Omental fat pad (tissue), 4 donors: ENCODE data around the gene TMUB2. TPM values are rescaled to one million over a fixed set of nuclear protein-coding genes. Genes with fewer than 3 reads are reported as not detected.

Source experiments
- ATAC-seq: fragments of 150-250 bp; one replicate; pipeline ENCODE4 v1.9.1; 2016; ENCODE audit warnings: mild to moderate bottlenecking, moderate library complexity; ENCODE audit not compliant: low FRiP score
- DNase-seq: peaks from one replicate; pipeline ENCODE4 v3.0.0-alpha.2; 2019; ENCODE audit warnings: low spot score
- total RNA-seq, 4 donors: library from RNA; depleted of rRNA; stranded (reverse); fragments of >200 nt; gene quantifications; one replicate each; pipeline ENCODE4 v1.1.0, GENCODE V29; 2016
- TF ChIP-seq, protein P1 (sequence below), 3 donors: fragments of 450-650 bp; IDR thresholded peaks; one replicate each; pipeline ENCODE4 v1.5.1; 2016 to 2017; ENCODE audit warnings: antibody characterized with exemption in 3 of 3, mild to moderate bottlenecking in 3 of 3, moderate library complexity in 2 of 3

Gene TMUB2
- total RNA-seq, 4 donors from 2014 or later, result 31.7 to 41.2 (median 35.8) TPM

DNA sequence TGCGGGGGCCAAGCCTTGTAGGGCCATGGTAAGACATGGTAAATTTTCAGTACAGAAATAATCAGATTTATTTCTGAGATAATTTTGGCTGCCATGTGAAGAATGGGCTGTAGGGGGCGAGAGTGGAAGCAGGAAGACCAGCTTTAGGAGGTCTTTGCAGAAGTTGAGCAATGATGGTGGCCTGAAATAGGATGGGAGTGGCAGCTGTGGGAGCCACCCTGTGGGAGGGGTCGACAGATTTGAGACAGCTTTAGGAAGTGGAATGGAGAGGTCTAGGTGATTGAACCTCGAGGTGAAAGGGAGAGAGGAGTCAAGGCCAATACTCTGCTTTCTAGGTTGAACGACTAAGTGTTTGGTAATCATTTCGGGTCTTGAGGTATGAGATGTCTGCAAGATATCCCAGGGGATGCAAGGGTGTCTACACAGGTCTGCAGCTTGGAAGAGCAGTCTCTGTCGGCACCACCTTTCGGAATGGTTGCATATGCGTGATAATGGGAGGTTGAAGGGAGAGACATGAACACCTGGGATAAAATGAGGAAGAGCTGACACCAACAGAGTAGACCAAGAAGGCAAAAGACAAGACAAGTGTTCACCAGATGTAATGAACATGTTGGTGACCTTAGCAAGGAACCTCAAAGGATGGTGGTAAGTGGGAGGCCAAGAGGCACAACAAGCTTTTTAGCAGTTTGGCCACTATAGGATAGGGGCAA lies 17.1 kb downstream of the TMUB2 start:
- ATAC-seq (no peak), DNase-seq (no peak)
- TF ChIP-seq, protein P1, sequence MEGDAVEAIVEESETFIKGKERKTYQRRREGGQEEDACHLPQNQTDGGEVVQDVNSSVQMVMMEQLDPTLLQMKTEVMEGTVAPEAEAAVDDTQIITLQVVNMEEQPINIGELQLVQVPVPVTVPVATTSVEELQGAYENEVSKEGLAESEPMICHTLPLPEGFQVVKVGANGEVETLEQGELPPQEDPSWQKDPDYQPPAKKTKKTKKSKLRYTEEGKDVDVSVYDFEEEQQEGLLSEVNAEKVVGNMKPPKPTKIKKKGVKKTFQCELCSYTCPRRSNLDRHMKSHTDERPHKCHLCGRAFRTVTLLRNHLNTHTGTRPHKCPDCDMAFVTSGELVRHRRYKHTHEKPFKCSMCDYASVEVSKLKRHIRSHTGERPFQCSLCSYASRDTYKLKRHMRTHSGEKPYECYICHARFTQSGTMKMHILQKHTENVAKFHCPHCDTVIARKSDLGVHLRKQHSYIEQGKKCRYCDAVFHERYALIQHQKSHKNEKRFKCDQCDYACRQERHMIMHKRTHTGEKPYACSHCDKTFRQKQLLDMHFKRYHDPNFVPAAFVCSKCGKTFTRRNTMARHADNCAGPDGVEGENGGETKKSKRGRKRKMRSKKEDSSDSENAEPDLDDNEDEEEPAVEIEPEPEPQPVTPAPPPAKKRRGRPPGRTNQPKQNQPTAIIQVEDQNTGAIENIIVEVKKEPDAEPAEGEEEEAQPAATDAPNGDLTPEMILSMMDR (IDR thresholded peaks at IDR 0.05), result peak in 1 of 3 donors; percentile 41

DNA sequence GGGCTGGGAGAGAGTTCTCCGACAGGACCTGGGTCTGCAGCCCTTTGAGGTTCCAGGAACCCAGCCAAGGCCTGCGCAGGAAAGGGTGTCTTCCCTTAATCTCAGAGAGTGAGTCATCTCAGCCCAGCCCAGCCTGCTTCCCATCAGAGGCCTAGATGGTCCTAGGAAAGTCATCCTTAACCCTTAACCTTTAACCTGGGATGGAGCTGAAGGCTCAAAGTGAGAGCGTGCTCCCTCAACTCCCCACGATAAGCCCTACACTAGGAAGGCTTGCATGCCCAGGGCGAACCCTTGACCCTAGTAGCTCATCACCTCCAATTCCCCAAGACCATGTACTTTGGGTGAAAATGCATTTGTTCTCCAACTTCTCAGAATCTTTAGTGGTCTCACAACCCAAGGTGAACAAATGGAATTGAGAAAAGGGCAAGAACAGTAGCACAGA lies 17.7 kb downstream of the TMUB2 start:
- TF ChIP-seq, protein P1 (IDR thresholded peaks at IDR 0.05), result no peak
- no peak for DNase-seq
- peak; percentile 5 for ATAC-seq

DNA sequence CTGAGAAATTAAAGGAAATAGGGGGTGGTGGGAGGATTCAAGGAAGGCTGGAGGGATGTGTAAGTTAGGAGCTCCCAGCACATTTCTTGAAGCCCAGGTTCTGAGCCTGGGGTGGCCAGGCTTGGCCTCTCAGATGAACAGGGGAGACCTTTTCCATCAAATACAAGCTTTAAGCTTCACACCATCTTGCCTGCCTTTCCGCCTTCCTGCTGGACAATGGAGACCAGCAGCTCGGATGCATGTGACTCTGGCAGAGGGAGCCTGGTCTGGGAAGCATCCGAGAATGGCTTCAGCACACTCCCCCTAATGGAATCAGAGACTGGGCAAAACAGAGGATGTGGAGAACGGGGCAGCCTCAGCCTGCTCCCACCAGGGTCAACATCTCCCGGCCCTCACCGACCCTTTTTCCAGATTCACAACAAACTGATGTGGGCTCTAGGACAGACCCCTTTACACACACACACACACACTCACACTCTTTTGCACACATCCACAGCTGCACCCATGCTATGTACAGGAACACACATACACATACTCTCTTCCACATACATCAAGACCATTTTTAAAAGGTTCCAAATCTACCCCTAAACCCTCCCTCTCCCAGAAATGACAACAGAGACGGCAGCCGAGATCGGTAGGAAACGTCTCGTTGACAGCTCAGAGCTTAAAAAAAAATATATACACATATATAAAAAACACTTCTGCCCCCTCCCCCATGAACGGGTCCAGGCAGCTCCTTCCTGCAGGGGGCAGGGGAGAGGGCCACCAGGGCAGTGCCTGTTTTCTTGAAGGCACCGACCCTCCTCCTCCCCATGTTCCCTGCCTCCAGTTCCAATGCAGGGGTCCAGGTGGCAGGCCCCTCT lies 19.4 kb downstream of the TMUB2 start:
- no peak for ATAC-seq
- no peak for DNase-seq
- TF ChIP-seq, protein P1 (IDR thresholded peaks at IDR 0.05), result no peak

DNA sequence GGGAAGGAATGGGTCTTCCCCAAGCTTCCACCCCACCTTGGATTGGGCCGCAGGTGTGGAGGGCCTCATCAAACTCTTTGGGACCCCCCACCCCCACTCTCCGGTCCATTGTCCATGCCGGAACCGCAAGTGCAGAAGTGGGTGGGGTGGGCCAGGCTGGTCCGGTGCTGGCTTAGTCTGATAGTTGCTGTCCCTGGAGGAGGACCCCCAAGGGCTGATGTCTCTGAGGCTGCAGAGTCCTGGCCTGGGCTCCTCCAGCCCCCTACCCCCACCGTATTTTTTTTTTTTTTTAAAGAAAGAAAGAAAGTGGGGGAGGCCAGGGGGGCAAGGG lies 20.0 kb downstream of the TMUB2 start:
- DNase-seq, result no peak
- TF ChIP-seq, protein P1 (IDR thresholded peaks at IDR 0.05), result no peak
- ATAC-seq, result no peak

DNA sequence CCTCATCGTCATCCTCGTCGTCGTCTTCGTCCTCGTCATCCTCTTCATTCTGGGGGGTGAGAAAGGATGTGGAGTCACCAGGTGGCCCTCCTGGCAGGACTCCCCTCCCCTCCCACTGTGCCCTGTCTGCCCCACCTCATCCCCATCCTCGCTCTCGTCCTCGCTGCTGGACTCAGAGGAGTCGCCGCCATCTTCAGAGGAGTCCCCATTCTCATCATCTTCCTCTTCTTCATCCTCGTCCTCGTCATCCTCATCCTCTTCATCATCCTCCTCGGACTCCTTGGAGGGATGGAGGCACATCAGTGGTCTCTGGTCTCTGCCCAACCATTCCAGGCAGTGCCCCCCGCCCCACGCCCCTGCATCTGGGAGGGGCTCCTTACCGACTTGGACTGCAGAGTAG lies 20.5 kb downstream of the TMUB2 start:
- TF ChIP-seq, protein P1 (IDR thresholded peaks at IDR 0.05), result no peak
- no peak for DNase-seq
- ATAC-seq, result no peak

DNA sequence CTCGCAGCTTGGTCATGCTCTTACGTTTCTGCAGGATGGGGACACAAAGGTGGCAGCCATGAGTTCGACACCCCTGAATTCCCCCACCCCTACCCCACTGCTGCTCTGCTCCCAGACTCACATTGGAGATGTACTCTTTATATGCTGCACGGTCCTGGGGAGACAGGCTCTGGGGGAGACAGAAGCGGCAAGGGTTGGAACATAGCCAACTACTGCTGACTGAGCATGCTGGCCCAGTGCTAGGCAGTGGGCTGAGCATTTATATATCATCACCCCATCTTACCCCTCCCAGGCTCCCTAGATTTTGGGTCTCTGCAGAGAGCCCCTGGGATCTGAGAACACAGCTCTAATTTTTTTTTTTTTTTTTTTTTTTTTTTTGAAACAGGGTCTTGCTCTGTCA lies 21.0 kb downstream of the TMUB2 start:
- TF ChIP-seq, protein P1 (IDR thresholded peaks at IDR 0.05), result no peak
- DNase-seq (no peak), ATAC-seq (no peak)
